ENCODE results near the gene CD151.

DNA sequence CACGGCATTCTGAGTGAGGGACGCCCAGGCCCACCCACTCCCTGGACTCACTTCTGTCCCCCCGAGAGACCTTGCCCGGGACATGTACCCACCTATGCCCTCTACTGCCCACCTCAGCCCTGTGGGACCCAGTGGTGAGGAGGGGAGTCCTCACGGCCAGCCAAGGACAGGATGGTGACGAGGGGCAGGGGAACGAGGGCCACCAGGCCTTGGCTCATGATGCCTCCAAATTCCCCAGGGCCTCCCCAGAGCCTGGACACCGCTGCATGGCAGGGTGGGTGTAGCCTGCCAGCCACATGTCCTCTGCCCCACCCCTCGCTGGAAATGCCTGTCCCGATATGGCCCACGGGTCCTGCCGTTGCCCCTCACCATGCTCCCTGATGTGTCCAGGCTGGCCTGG, 36.0 kb downstream of the CD151 start:
- TF ChIP-seq, protein P1, sequence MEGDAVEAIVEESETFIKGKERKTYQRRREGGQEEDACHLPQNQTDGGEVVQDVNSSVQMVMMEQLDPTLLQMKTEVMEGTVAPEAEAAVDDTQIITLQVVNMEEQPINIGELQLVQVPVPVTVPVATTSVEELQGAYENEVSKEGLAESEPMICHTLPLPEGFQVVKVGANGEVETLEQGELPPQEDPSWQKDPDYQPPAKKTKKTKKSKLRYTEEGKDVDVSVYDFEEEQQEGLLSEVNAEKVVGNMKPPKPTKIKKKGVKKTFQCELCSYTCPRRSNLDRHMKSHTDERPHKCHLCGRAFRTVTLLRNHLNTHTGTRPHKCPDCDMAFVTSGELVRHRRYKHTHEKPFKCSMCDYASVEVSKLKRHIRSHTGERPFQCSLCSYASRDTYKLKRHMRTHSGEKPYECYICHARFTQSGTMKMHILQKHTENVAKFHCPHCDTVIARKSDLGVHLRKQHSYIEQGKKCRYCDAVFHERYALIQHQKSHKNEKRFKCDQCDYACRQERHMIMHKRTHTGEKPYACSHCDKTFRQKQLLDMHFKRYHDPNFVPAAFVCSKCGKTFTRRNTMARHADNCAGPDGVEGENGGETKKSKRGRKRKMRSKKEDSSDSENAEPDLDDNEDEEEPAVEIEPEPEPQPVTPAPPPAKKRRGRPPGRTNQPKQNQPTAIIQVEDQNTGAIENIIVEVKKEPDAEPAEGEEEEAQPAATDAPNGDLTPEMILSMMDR (IDR thresholded peaks at IDR 0.05; ENCODE audit: poor library complexity): no peak
- TF ChIP-seq EZH2phosphoT487 (IDR thresholded peaks at IDR 0.05; ENCODE audit: low read depth, severe bottlenecking, unreplicated experiment): no peak
- no peak for TF ChIP-seq EZH2 (IDR thresholded peaks at IDR 0.05; ENCODE audit: borderline replicate concordance)
